Mesenchymal stem cell (in vitro differentiated cells and primary cell): ENCODE results near the gene FRMD4A.

Experiments
- DNase-seq: peaks from one replicate; pipeline ENCODE4 v3.0.0-alpha.2; 2013
- H2AFZ ChIP-seq: one replicate; pipeline ENCODE4 v1.6.1; 2013; ENCODE audit warnings: low read depth, mild to moderate bottlenecking, control low read depth, inconsistent platforms, low read length, moderate library complexity
- H2AK5ac ChIP-seq: 2 replicates; pipeline ENCODE4 v1.6.1; 2013; ENCODE audit warnings: low read length, moderate library complexity, mild to moderate bottlenecking, inconsistent platforms; ENCODE audit not compliant: severe bottlenecking
- H2BK120ac ChIP-seq: one replicate; pipeline ENCODE4 v1.6.1; 2013; ENCODE audit warnings: low read depth, mild to moderate bottlenecking, inconsistent platforms, low read length, moderate library complexity
- H2BK12ac ChIP-seq, 2 experiments: one replicate each; pipeline ENCODE4 v1.6.1; 2013; ENCODE audit warnings: inconsistent platforms in 2 of 2, low read length in 2 of 2, mild to moderate bottlenecking in 2 of 2, moderate library complexity in 2 of 2, control low read depth in 1 of 2
- H2BK15ac ChIP-seq: one replicate; pipeline ENCODE4 v1.6.1; 2013; ENCODE audit warnings: mild to moderate bottlenecking, low read depth, inconsistent platforms; ENCODE audit not compliant: poor library complexity, severe bottlenecking
- H2BK5ac ChIP-seq: 2 replicates; pipeline ENCODE4 v1.6.1; 2013; ENCODE audit warnings: low read depth, mild to moderate bottlenecking, low read length, control low read depth, inconsistent platforms; ENCODE audit not compliant: poor library complexity, severe bottlenecking
- H3K14ac ChIP-seq, 2 experiments: one replicate each; pipeline ENCODE4 v1.6.1; 2013; ENCODE audit warnings: inconsistent platforms in 2 of 2, low read length in 2 of 2, control low read depth in 1 of 2, mild to moderate bottlenecking in 1 of 2, moderate library complexity in 1 of 2
- H3K18ac ChIP-seq, 2 experiments: one replicate each; pipeline ENCODE4 v1.6.1; 2013; ENCODE audit warnings: inconsistent platforms in 2 of 2, low read length in 2 of 2, control low read depth in 1 of 2, low read depth in 1 of 2, mild to moderate bottlenecking in 1 of 2
- H3K23ac ChIP-seq, 2 experiments: one replicate each; pipeline ENCODE4 v1.6.1; 2013; ENCODE audit warnings: inconsistent platforms in 2 of 2, low read length in 2 of 2, mild to moderate bottlenecking in 2 of 2, moderate library complexity in 2 of 2, control low read depth in 1 of 2
- H3K27ac ChIP-seq: 2 replicates; pipeline ENCODE4 v1.5.1; 2013; ENCODE audit warnings: mild to moderate bottlenecking, moderate library complexity, low read length, control low read depth, inconsistent platforms; ENCODE audit not compliant: poor library complexity, severe bottlenecking
- H3K27me3 ChIP-seq, 2 experiments: 2 replicates each; pipeline versions ENCODE4 v1.6.1 to v1.7.0; 2013; ENCODE audit warnings: low read length in 2 of 2, mild to moderate bottlenecking in 2 of 2, moderate library complexity in 2 of 2, control low read depth in 1 of 2, inconsistent platforms in 1 of 2; ENCODE audit not compliant: control insufficient read depth in 1 of 2, insufficient read depth in 1 of 2
- H3K36me3 ChIP-seq, 2 experiments: 2 replicates each; pipeline versions ENCODE4 v1.6.1 to v1.7.0; 2013; ENCODE audit warnings: low read length in 2 of 2, control low read depth in 1 of 2, inconsistent platforms in 1 of 2, low read depth in 1 of 2, mild to moderate bottlenecking in 1 of 2; ENCODE audit not compliant: insufficient read depth in 2 of 2, control insufficient read depth in 1 of 2
- H3K4ac ChIP-seq, 2 experiments: one replicate each; pipeline ENCODE4 v1.6.1; 2013; ENCODE audit warnings: inconsistent platforms in 2 of 2, low read length in 2 of 2, mild to moderate bottlenecking in 2 of 2, moderate library complexity in 2 of 2, control low read depth in 1 of 2, low read depth in 1 of 2
- H3K4me1 ChIP-seq: 2 replicates; pipeline ENCODE4 v1.6.1; 2013; ENCODE audit warnings: low read depth, low read length, control low read depth; ENCODE audit not compliant: control insufficient read depth, insufficient read depth
- H3K4me2 ChIP-seq: 2 replicates; pipeline ENCODE4 v1.6.1; 2013; ENCODE audit warnings: low read length, mild to moderate bottlenecking, inconsistent platforms; ENCODE audit not compliant: poor library complexity, severe bottlenecking
- H3K4me3 ChIP-seq, 2 experiments: 2 replicates each; pipeline versions ENCODE4 v1.5.1 to v1.7.0; 2013; ENCODE audit warnings: low read length in 2 of 2, mild to moderate bottlenecking in 2 of 2, control low read depth in 1 of 2, low read depth in 1 of 2; ENCODE audit not compliant: insufficient read depth in 1 of 2
- H3K79me1 ChIP-seq: replicated peaks from 2 replicates; pipeline ENCODE4 v1.6.1; 2013; ENCODE audit warnings: mild to moderate bottlenecking, control low read depth, low read length, inconsistent platforms; ENCODE audit not compliant: poor library complexity, severe bottlenecking
- H3K9ac ChIP-seq: 2 replicates; pipeline ENCODE4 v1.7.0; 2013; ENCODE audit warnings: mild to moderate bottlenecking, low read length, moderate library complexity
- H3K9me3 ChIP-seq: 2 replicates; pipeline ENCODE4 v1.7.0; 2013; ENCODE audit warnings: mild to moderate bottlenecking, low read length; ENCODE audit not compliant: control insufficient read depth
- H4K8ac ChIP-seq: one replicate; pipeline ENCODE4 v1.6.1; 2013; ENCODE audit warnings: inconsistent platforms, mild to moderate bottlenecking, low read length, moderate library complexity
- H4K91ac ChIP-seq: one replicate; pipeline ENCODE4 v1.6.1; 2013; ENCODE audit warnings: mild to moderate bottlenecking, low read length, inconsistent platforms
- WGBS: methylation state at CpG from one replicate; pipeline ENCODE4 v1.1.7; 2013; ENCODE audit warnings: mixed read lengths; 5-methylcytosine and 5-hydroxymethylcytosine counted together

FRMD4A gene

DNA sequence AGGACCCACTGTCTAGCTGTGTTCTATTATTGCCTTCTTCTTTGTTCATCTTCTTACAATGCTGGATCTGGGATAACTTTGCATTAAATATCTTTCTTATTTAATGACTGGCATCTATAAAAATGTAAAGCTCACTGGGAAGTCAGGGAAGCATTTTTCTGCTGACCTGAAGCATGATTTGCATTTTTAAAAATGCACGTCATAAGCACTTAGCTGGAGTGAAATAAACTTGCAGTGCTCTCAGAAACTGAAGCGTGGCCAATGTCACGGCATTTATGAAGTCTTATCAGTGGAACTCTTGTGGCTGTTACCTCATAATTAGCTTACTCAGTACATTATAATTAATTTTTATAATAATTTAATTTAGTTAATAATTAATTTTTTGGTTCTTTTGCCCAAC is 59.1 kb downstream of the FRMD4A start:
- Histone ChIP-seq H3K9me3 (peaks cover 2% of the 10 kb centered on the region), H2BK15ac (no peak overlapping the region), H4K8ac (no peak overlapping the region), H4K91ac (no peak overlapping the region), H2AFZ (no peak overlapping the region), H2AK5ac (no peak overlapping the region), H3K4me3 (no peak overlapping the region), H3K4me1 (no peaks in the 10 kb centered on the region), H3K36me3 (no peaks in the 10 kb centered on the region), H2BK12ac (no peak overlapping the region), H3K4ac (no peak overlapping the region), H3K27ac (no peak overlapping the region), H3K79me1 (no peaks in the 10 kb centered on the region), H2BK5ac (no peak overlapping the region), H3K4me2 (no peak overlapping the region), H3K27me3 (peaks cover 35 to 42% of the 10 kb centered on the region in 2 experiments), H3K18ac (no peak overlapping the region), H3K9ac (no peak overlapping the region), H2BK120ac (no peak overlapping the region), H3K14ac (no peak overlapping the region), H3K23ac (no peak overlapping the region)
- DNase-seq: no peak
- 85% methylated on average over 1 of the region's 3 CpGs for WGBS

DNA sequence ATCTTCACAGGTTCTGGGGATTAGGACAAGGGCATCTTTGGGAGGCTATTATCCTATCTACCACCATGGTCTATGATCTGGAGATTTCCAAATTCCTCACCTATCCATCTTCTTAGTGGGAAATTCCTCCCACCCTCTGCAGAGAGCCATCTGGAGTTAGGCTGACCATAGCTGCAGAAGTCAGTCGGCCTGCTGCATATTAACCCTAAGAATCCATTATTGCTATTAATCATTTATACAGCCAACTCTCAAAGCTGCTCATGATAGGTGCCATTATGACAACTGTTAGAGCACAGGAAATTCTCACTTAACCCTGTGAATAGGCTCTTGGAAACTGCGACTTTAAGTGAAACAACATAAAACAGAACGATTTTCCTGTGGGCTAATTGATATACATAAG is 60.4 kb downstream of the FRMD4A start:
- H3K14ac ChIP-seq: no peak overlapping the region
- no peaks in the 10 kb centered on the region for H3K36me3 ChIP-seq
- no peak overlapping the region for H2BK12ac ChIP-seq
- H3K79me1 ChIP-seq: no peaks in the 10 kb centered on the region
- peaks cover 2% of the 10 kb centered on the region for H3K9me3 ChIP-seq
- 55% methylated on average over 3 of the region's 3 CpGs for WGBS
- no peak overlapping the region for H2AK5ac ChIP-seq
- H3K27ac ChIP-seq: no peak overlapping the region
- H3K18ac ChIP-seq: no peak overlapping the region
- no peak overlapping the region for H3K9ac ChIP-seq
- no peak overlapping the region for H2BK5ac ChIP-seq
- DNase-seq: no peak
- no peak overlapping the region for H3K4me3 ChIP-seq
- no peak overlapping the region for H2AFZ ChIP-seq
- no peaks in the 10 kb centered on the region for H3K4me1 ChIP-seq
- H4K8ac ChIP-seq: no peak overlapping the region
- no peak overlapping the region for H3K23ac ChIP-seq
- no peak overlapping the region for H3K4ac ChIP-seq
- no peak overlapping the region for H2BK15ac ChIP-seq
- no peak overlapping the region for H3K4me2 ChIP-seq
- peaks cover 33 to 37% of the 10 kb centered on the region in 2 experiments for H3K27me3 ChIP-seq
- no peak overlapping the region for H2BK120ac ChIP-seq
- no peak overlapping the region for H4K91ac ChIP-seq

DNA sequence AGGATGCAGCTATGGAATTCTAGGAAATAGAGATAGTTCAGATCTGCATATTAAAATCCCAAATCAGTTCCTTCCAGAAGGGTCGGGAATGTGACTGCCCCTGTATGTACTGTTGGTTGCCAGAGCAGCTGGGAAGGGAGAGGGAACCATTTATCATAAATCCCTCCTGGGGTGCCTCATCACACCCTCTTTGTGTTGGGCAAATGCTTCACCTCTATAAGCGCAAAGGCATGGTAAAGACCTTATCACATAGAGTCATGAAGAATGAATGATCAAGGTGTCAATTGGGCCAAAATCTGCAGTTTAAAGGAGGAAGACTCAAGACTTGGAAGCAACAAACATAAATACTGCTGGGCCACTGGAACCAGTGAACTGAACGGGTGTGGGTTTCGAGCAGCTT is 65.0 kb downstream of the FRMD4A start:
- no peaks in the 10 kb centered on the region for H3K36me3 ChIP-seq
- H3K14ac ChIP-seq: no peak overlapping the region
- H3K18ac ChIP-seq: no peak overlapping the region
- H2AFZ ChIP-seq: no peak overlapping the region
- peaks cover 45 to 46% of the 10 kb centered on the region in 2 experiments for H3K27me3 ChIP-seq
- H2BK5ac ChIP-seq: no peak overlapping the region
- H3K27ac ChIP-seq: no peak overlapping the region
- WGBS: 91% methylated on average over 4 of the region's 4 CpGs
- no peak overlapping the region for H3K9ac ChIP-seq
- peaks cover 2% of the 10 kb centered on the region for H3K9me3 ChIP-seq
- H3K4ac ChIP-seq: no peak overlapping the region
- peaks cover 2% of the 10 kb centered on the region for H3K4me1 ChIP-seq
- no peak overlapping the region for H3K4me2 ChIP-seq
- H3K23ac ChIP-seq: no peak overlapping the region
- no peak overlapping the region for H2BK120ac ChIP-seq
- H4K8ac ChIP-seq: no peak overlapping the region
- H2AK5ac ChIP-seq: no peak overlapping the region
- no peak overlapping the region for H3K4me3 ChIP-seq
- H2BK15ac ChIP-seq: no peak overlapping the region
- H3K79me1 ChIP-seq: no peaks in the 10 kb centered on the region
- no peak for DNase-seq
- H2BK12ac ChIP-seq: no peak overlapping the region
- no peak overlapping the region for H4K91ac ChIP-seq

DNA sequence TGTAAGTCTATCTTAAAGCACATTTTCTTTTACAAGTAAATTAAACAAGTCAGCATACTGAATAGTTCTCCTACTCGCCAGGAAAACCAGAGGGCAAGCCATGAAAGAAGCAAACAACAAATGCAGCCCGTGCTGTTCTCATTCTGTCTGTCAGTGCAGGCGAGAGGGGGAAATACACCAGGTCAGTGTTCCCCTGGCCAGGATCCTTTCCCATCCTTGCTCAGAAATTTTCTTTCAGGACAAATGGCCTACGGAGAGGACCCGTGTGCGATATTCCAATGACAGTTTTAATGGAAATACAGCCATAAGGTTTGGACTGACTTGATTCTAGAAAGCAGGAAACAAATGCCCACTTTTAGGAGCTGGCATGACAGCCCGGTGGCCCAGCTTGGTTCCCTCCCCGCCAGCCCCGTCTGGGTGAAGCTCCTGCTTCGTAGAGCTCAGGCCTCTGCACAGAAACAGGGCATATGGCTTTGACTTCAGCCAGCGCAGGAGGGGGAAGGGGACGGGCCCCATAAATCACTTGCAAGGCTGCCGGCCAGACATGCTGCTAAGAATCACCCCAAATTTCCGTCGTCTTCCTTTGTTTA is 67.8 kb downstream of the FRMD4A start:
- Histone ChIP-seq H2BK5ac (no peak overlapping the region), H2BK15ac (no peak overlapping the region), H3K23ac (no peak overlapping the region), H2AK5ac (no peak overlapping the region), H3K9me3 (no peaks in the 10 kb centered on the region), H2BK12ac (no peak overlapping the region), H4K91ac (no peak overlapping the region), H3K4me1 (peaks cover 5% of the 10 kb centered on the region), H3K4me2 (no peak overlapping the region), H2AFZ (no peak overlapping the region), H4K8ac (no peak overlapping the region), H3K36me3 (no peaks in the 10 kb centered on the region), H2BK120ac (no peak overlapping the region), H3K4ac (no peak overlapping the region), H3K9ac (no peak overlapping the region), H3K4me3 (no peak overlapping the region), H3K27ac (no peak overlapping the region), H3K14ac (no peak overlapping the region), H3K18ac (no peak overlapping the region), H3K79me1 (no peaks in the 10 kb centered on the region), H3K27me3 (peaks cover 33 to 51% of the 10 kb centered on the region in 2 experiments)
- 86% methylated on average over 14 of the region's 15 CpGs for WGBS
- no peak for DNase-seq
